Uterus (tissue), 4 donors: Measurements from ENCODE around the gene ROPN1. TPM values are rescaled to one million over a fixed set of nuclear protein-coding genes. Genes with fewer than 3 reads are reported as not detected.
"Not testable (repeated sequence)": the region's sequence is repeated elsewhere in the genome, so short reads cannot be mapped to it uniquely, and the experiment has no call there.

Experiments
- DNase-seq, 2 donors: peaks; one replicate each; pipeline ENCODE4 v3.0.0-alpha.2; 2019 to 2020
- H3K27ac ChIP-seq, 2 donors: fragments of 200-600 bp; sonication (generic); 1 replicate in 1 of 2; 2 replicates in 1 of 2; pipeline ENCODE4 v1.5.1; 2016 to 2018
- H3K27me3 ChIP-seq, 2 donors: fragments of 200-600 bp; sonication (generic); one replicate each; pipeline ENCODE4 v1.5.1; 2018 to 2019; ENCODE audit warnings: control low read depth in 1 of 2
- H3K36me3 ChIP-seq, 2 donors: fragments of 200-600 bp; sonication (generic); one replicate each; pipeline ENCODE4 v1.5.1; 2019; ENCODE audit warnings: control low read depth in 1 of 2
- H3K4me1 ChIP-seq, 2 donors: fragments of 200-600 bp; sonication (generic); one replicate each; pipeline ENCODE4 v1.5.1; 2018 to 2019; ENCODE audit warnings: control low read depth in 1 of 2
- H3K4me3 ChIP-seq, 2 donors: fragments of 200-600 bp; sonication (generic); 1 replicate in 1 of 2; 2 replicates in 1 of 2; pipeline ENCODE4 v1.5.1; 2018 to 2019; ENCODE audit warnings: mild to moderate bottlenecking in 1 of 2
- H3K9me3 ChIP-seq, 2 donors: fragments of 200-600 bp; sonication (generic); one replicate each; pipeline ENCODE4 v1.5.1; 2019; ENCODE audit warnings: control low read depth in 1 of 2
- POLR2A ChIP-seq, 2 donors: fragments of 450-650 bp; IDR thresholded peaks; one replicate each; pipeline ENCODE4 v1.6.1; 2016; ENCODE audit warnings: antibody characterized with exemption in 2 of 2, mild to moderate bottlenecking in 1 of 2, moderate library complexity in 1 of 2
- intact Hi-C: fragments of 100-400 bp; cut with DNase I; formaldehyde crosslinking; loops from one replicate; pipeline ENCODE4 v1.15.1; 2023; ENCODE audit warnings: low total_unique reads
- total RNA-seq, 4 donors: library from RNA; depleted of rRNA in 3 of 4; stranded (reverse); fragments of >200 nt in 3 of 4; gene quantifications; one replicate each; pipeline versions ENCODE4 v1.1.0 to v1.2.4, GENCODE V29; 2014 to 2023
- TF ChIP-seq, protein P1 (sequence below), 4 experiments: fragments of 200-600 bp in 2 of 4; fragments of 450-650 bp in 2 of 4; sonication (generic) in 2 of 4; IDR thresholded peaks; one replicate each; pipeline ENCODE4 v1.5.1; 2016 to 2019; ENCODE audit warnings: antibody characterized with exemption in 4 of 4, mild to moderate bottlenecking in 2 of 4, moderate library complexity in 1 of 4
- donor health status: DM: yes; HTN: yes; CAD: no.

The ROPN1 gene
- total RNA-seq, 4 donors from 2014 or later = not detected

DNA sequence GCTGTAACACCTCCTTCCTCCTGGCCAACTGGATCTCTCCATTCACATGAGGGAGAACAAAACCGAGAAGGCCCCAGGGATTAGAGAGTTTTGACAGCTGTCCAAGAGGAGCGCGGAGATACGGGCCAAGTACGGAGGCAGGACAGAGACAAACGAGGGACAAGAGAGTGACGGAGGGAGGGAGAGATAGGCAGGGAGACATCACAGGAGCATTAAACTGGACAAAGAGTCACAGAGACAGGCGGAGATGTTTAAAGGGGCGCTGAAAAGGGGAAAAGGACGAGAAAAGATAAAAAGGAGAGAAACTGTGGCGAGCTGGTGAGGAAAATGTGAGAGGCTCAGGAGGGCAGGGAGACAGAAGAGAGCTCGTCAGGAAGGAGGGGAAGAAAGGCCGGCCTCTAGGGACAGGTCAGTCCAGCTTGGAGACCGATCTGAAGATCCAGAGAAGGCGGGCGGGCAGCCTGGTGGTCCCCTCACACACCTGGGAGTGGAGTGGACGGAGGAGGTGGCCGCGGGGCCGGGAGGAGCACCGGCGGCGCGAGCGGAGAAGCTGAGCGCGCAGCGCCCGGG, 40.5 kb upstream of the ROPN1 start:
- intact Hi-C loops = loop anchor here (5.0 kb wide), 1 partner anchor 40 kb away; no protein-coding TSS in a partner anchor
- peak overlapping the region; percentile 86 to 90 for H3K27ac ChIP-seq
- no peaks in the 10 kb centered on the region for H3K36me3 ChIP-seq
- peak; percentile 59 to 68 for DNase-seq
- no peaks in the 10 kb centered on the region for H3K4me1 ChIP-seq
- peak overlapping the region; percentile 58 to 73 for H3K4me3 ChIP-seq
- TF ChIP-seq, protein P1, sequence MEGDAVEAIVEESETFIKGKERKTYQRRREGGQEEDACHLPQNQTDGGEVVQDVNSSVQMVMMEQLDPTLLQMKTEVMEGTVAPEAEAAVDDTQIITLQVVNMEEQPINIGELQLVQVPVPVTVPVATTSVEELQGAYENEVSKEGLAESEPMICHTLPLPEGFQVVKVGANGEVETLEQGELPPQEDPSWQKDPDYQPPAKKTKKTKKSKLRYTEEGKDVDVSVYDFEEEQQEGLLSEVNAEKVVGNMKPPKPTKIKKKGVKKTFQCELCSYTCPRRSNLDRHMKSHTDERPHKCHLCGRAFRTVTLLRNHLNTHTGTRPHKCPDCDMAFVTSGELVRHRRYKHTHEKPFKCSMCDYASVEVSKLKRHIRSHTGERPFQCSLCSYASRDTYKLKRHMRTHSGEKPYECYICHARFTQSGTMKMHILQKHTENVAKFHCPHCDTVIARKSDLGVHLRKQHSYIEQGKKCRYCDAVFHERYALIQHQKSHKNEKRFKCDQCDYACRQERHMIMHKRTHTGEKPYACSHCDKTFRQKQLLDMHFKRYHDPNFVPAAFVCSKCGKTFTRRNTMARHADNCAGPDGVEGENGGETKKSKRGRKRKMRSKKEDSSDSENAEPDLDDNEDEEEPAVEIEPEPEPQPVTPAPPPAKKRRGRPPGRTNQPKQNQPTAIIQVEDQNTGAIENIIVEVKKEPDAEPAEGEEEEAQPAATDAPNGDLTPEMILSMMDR (IDR thresholded peaks at IDR 0.05) = no peak
- TF ChIP-seq POLR2A (IDR thresholded peaks at IDR 0.05) = peak in 1 of 2 donors; percentile 13
- no peaks in the 10 kb centered on the region for H3K27me3 ChIP-seq
- H3K9me3 ChIP-seq = no peaks in the 10 kb centered on the region

DNA sequence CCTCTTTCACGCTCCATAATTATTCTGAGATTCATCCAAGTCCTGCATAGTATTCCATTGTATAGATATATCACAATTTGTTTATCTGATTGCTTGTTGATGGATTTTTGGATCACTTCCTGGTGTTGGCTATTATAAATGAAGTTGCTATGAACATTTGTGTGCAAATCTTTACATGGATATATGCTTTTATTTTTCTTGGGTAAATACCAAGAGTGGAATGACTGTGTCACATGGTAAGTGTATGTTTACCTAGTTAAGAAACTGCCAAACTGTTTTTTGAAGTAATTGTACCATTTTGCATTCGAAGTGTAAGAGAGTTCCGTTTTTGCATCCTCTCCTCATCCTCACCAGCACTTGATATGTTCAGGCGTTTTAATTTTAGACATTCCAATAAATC, 34.6 kb upstream of the ROPN1 start:
- no peaks in the 10 kb centered on the region for H3K9me3 ChIP-seq
- no peaks in the 10 kb centered on the region for H3K27me3 ChIP-seq
- intact Hi-C loops = no loop called here

DNA sequence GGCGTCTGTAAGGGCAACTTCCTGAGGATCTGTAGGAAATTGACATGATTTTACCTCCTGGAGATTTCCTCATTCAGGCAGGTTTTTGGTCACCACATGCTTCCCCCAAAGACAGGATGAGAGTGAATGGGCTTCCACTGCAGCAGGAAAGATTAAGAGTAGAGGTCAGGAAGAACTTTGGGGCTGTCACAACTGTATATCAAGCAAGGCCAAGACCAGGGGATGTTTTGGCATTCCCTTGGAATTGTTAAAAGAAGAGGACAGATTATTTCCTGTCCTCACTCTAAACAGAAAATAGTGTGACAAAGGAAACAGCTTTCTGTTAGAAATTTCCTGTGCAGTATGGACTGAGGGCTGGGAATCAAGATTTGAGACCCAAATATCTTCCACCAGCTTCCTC, 31.6 kb upstream of the ROPN1 start:
- H3K9me3 ChIP-seq, DNase-seq, H3K4me3 ChIP-seq, H3K36me3 ChIP-seq, H3K4me1 ChIP-seq, intact Hi-C loops, H3K27me3 ChIP-seq, H3K27ac ChIP-seq: not testable (repeated sequence)

More for the DNA sequence above, 34.6 kb upstream of the ROPN1 start:
- Histone ChIP-seq H3K4me1 (no peaks in the 10 kb centered on the region), H3K4me3 (no peak overlapping the region), H3K36me3 (no peaks in the 10 kb centered on the region), H3K27ac (no peak overlapping the region)
- no peak for DNase-seq
- TF ChIP-seq POLR2A (IDR thresholded peaks at IDR 0.05) = no peak
- TF ChIP-seq, protein P1 (IDR thresholded peaks at IDR 0.05) = no peak

DNA sequence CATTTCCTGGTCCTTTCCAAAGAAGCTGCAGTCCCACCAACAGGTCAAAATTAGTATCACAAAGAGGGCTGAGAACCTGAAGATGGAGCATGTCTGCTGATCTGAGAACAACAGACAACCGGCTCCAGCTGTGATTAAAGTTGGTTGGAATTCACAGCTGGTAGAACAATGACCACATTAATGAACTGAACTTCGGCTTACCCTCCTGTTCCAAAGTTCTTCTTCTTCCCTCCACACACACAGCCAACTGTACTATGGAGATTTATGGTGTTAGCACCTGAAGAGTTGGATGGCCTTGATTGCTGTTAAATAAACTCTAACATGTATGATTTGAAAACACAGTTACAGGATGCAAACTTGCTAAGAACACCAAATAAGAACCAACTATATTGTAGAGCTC, 27.4 kb upstream of the ROPN1 start:
- Histone ChIP-seq H3K4me1 (no peaks in the 10 kb centered on the region), H3K27ac (no peak overlapping the region), H3K36me3 (no peaks in the 10 kb centered on the region), H3K9me3 (no peaks in the 10 kb centered on the region), H3K4me3 (no peak overlapping the region), H3K27me3 (no peaks in the 10 kb centered on the region)
- intact Hi-C loops = loop anchor here (5.0 kb wide), 3 partner anchors 58 to 448 kb away; no protein-coding TSS in a partner anchor
- DNase-seq = no peak
- TF ChIP-seq, protein P1 (IDR thresholded peaks at IDR 0.05) = no peak
- TF ChIP-seq POLR2A (IDR thresholded peaks at IDR 0.05) = no peak

DNA sequence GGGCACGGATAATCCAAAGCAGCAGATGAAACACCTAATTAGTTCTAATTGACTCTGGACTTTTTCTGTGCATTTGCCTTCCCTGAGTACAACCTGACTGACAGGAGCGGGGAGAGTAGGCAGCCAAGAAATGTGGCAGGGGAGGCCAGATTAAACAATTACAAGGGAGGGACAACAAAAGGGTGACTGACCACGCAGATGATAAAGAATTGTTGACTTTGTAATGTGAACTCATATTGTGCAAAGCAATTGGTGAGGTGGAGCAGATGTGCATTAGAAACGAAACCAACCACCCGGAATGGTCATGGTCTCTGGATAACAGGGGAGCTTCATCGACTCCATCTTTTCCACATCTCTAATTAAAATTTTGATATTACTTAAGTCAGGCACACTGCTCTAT, 25.6 kb upstream of the ROPN1 start:
- H3K27me3 ChIP-seq, H3K36me3 ChIP-seq, H3K4me3 ChIP-seq, H3K4me1 ChIP-seq, H3K27ac ChIP-seq, H3K9me3 ChIP-seq, DNase-seq: not testable (repeated sequence)
- intact Hi-C loops = loop anchor here (5.0 kb wide), 3 partner anchors 60 to 450 kb away; no protein-coding TSS in a partner anchor

- not testable (repeated sequence) for H3K4me1 ChIP-seq, H3K27me3 ChIP-seq, H3K4me3 ChIP-seq, H3K9me3 ChIP-seq, H3K36me3 ChIP-seq
- intact Hi-C loops = loop anchor here (5.0 kb wide), 3 partner anchors 61 to 451 kb away; no protein-coding TSS in a partner anchor
- DNase-seq = peak; percentile 60 to 74
- peak overlapping the region; percentile 46 to 60 for H3K27ac ChIP-seq
- TF ChIP-seq, protein P1 (IDR thresholded peaks at IDR 0.05) = peak; percentile 67 to 93 (median 79)
These were observed 24.6 kb upstream of the ROPN1 start for GRCh38 chr3:124016483-124016882.
